ENCODE results near the gene STARD3. TPM values are rescaled to one million over a fixed set of nuclear protein-coding genes. Genes with fewer than 3 reads are reported as not detected.

STARD3 gene
- total and polyA plus RNA-seq, 9 of the 15 experiments (the other 6 are each of a cell fraction or from before 2014, with no cell fraction given), result 0.63 to 87.0 (median 46.0) TPM

- TF ChIP-seq, protein P1, sequence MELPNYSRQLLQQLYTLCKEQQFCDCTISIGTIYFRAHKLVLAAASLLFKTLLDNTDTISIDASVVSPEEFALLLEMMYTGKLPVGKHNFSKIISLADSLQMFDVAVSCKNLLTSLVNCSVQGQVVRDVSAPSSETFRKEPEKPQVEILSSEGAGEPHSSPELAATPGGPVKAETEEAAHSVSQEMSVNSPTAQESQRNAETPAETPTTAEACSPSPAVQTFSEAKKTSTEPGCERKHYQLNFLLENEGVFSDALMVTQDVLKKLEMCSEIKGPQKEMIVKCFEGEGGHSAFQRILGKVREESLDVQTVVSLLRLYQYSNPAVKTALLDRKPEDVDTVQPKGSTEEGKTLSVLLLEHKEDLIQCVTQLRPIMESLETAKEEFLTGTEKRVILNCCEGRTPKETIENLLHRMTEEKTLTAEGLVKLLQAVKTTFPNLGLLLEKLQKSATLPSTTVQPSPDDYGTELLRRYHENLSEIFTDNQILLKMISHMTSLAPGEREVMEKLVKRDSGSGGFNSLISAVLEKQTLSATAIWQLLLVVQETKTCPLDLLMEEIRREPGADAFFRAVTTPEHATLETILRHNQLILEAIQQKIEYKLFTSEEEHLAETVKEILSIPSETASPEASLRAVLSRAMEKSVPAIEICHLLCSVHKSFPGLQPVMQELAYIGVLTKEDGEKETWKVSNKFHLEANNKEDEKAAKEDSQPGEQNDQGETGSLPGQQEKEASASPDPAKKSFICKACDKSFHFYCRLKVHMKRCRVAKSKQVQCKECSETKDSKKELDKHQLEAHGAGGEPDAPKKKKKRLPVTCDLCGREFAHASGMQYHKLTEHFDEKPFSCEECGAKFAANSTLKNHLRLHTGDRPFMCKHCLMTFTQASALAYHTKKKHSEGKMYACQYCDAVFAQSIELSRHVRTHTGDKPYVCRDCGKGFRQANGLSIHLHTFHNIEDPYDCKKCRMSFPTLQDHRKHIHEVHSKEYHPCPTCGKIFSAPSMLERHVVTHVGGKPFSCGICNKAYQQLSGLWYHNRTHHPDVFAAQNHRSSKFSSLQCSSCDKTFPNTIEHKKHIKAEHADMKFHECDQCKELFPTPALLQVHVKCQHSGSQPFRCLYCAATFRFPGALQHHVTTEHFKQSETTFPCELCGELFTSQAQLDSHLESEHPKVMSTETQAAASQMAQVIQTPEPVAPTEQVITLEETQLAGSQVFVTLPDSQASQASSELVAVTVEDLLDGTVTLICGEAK (IDR thresholded peaks at IDR 0.05), result 0 out of 2 replicates have a peak, but pooled peaks have one; percentile 62
- TF ChIP-seq, protein P1 (CRISPR knock-in tag; IDR thresholded peaks at IDR 0.05), result no peak
- TF ChIP-seq RBM25 (IDR thresholded peaks at IDR 0.05; ENCODE audit: low read depth, low read length, severe bottlenecking) (no peak), CBFA2T3 (IDR thresholded peaks at IDR 0.05) (no peak), SMARCB1 (IDR thresholded peaks at IDR 0.05; ENCODE audit: insufficient read length, low read depth) (no peak), ZNF518B (CRISPR knock-in tag; IDR thresholded peaks at IDR 0.05) (no peak)
- TF ChIP-seq, protein P2, sequence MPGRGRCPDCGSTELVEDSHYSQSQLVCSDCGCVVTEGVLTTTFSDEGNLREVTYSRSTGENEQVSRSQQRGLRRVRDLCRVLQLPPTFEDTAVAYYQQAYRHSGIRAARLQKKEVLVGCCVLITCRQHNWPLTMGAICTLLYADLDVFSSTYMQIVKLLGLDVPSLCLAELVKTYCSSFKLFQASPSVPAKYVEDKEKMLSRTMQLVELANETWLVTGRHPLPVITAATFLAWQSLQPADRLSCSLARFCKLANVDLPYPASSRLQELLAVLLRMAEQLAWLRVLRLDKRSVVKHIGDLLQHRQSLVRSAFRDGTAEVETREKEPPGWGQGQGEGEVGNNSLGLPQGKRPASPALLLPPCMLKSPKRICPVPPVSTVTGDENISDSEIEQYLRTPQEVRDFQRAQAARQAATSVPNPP (IDR thresholded peaks at IDR 0.05; ENCODE audit: borderline replicate concordance, insufficient read depth, insufficient read length), result no peak
- TF ChIP-seq, protein P3, sequence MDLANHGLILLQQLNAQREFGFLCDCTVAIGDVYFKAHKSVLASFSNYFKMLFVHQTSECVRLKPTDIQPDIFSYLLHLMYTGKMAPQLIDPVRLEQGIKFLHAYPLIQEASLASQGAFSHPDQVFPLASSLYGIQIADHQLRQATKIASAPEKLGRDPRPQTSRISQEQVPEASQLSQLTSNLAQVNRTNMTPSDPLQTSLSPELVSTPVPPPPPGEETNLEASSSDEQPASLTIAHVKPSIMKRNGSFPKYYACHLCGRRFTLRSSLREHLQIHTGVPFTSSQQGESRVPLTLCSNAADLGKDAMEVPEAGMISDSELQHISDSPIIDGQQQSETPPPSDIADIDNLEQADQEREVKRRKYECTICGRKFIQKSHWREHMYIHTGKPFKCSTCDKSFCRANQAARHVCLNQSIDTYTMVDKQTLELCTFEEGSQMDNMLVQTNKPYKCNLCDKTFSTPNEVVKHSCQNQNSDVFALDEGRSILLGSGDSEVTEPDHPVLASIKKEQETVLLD (IDR thresholded peaks at IDR 0.05), result peak; percentile 77; the same call in 1 of the 2 replicates
Measured at GRCh38 chr17:39667945-39668924, 31.3 kb downstream of the STARD3 start, which contains the start of gene PNMT (continued).
